H1 (cell line): ENCODE measurements around the gene TBC1D22A. TPM values are rescaled to one million over a fixed set of nuclear protein-coding genes. Genes with fewer than 3 reads are reported as not detected.

ENCODE experiments used
- CREB1 ChIP-seq: IDR thresholded peaks from 2 replicates; pipeline ENCODE4 v1.6.1; 2012; ENCODE audit warnings: inconsistent platforms
- GABPA ChIP-seq: IDR thresholded peaks from 2 replicates; pipeline ENCODE4 v1.6.1; 2011; ENCODE audit warnings: mild to moderate bottlenecking, low read length, moderate library complexity, borderline replicate concordance; ENCODE audit not compliant: insufficient read depth
- polyA plus RNA-seq, 7 experiments: library from polyadenylated mRNA; depleted of rRNA in 3 of 7; stranded (reverse) in 5 of 7; unstranded in 2 of 7; fragments of >200 nt in 5 of 7; fragments of 200-250 nt in 2 of 7; gene quantifications; 1 replicate in 5 of 7; 2 replicates in 1 of 7; 4 replicates in 1 of 7; pipeline versions ENCODE4 v1.2.1 to v1.2.3, GENCODE V29; 2011 to 2013; ENCODE audit warnings: missing spikeins in 2 of 7, mixed read lengths in 2 of 7
- total RNA-seq: library from RNA; stranded (reverse); fragmentation: NEBNext Ultra II Directional; extraction: Animal tissue kit (Norgen Biotek cat#: 25700); gene quantifications from 2 replicates; pipeline ENCODE4 v1.2.1, GENCODE V29; 2021
- TF ChIP-seq, protein P1 (sequence below), 3 experiments: IDR thresholded peaks; 1 replicate in 2 of 3; 2 replicates in 1 of 3; pipeline versions ENCODE4 v1.5.1 to v1.6.1; 2011; ENCODE audit warnings: low read length in 3 of 3, mild to moderate bottlenecking in 3 of 3, inconsistent platforms in 2 of 3, low read depth in 1 of 3, moderate library complexity in 1 of 3; ENCODE audit not compliant: insufficient read depth in 1 of 3; ENCODE audit errors: control extremely low read depth in 1 of 3

TBC1D22A gene
- total and polyA plus RNA-seq, 2 of the 8 experiments (the other 6 are each of a cell fraction or from before 2014, with no cell fraction given) = 11.9 to 18.4 TPM

DNA sequence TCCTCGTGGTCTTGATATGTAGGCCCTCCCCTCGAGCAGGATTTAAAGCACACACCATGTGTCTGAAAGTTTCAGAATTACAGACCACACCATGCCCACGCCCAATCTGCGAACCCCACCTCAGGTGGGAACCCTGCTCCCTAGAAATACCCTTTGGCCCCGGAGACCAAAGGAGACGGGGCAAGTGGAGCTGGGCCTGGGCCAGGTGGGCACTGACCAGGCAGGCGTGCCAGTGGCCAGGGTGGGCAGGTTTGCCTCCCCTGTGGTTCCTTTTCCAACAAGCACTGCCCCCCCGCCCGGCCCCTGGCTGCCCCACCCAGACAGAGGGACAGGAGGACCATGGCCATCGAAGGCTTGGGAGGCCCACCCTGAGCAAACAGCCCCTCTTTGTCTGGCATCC, 400.4 kb downstream of the TBC1D22A start (continued):
- TF ChIP-seq, protein P1, sequence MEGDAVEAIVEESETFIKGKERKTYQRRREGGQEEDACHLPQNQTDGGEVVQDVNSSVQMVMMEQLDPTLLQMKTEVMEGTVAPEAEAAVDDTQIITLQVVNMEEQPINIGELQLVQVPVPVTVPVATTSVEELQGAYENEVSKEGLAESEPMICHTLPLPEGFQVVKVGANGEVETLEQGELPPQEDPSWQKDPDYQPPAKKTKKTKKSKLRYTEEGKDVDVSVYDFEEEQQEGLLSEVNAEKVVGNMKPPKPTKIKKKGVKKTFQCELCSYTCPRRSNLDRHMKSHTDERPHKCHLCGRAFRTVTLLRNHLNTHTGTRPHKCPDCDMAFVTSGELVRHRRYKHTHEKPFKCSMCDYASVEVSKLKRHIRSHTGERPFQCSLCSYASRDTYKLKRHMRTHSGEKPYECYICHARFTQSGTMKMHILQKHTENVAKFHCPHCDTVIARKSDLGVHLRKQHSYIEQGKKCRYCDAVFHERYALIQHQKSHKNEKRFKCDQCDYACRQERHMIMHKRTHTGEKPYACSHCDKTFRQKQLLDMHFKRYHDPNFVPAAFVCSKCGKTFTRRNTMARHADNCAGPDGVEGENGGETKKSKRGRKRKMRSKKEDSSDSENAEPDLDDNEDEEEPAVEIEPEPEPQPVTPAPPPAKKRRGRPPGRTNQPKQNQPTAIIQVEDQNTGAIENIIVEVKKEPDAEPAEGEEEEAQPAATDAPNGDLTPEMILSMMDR (IDR thresholded peaks at IDR 0.05; ENCODE audit: control extremely low read depth in 1 of 3, insufficient read depth in 1 of 3, low read depth in 1 of 3, low read length in 3 of 3) = no peak
- TF ChIP-seq CREB1 (no peak), GABPA (no peak)
- TF ChIP-seq, all 59 proteins: peak for 0
